PC-9 (cell line): ENCODE data around the gene ING3. TPM values are rescaled to one million over a fixed set of nuclear protein-coding genes. Genes with fewer than 3 reads are reported as not detected.

ENCODE experiments used
- BruUV-seq: library from RNA; stranded (reverse); fragments of 400-500 nt; replicated peaks from 2 replicates; lab custom pipeline; 2021; lab: Mats Ljungman, UMichigan
- CTCF ChIA-PET: fragments of 300-600 bp; sonication (Branson Sonifier 250); formaldehyde crosslinking; loops from one replicate; lab custom pipeline; 2022; ENCODE audit warnings: antibody characterized with exemption; lab: Charles Lee
- POLR2A ChIA-PET: fragments of 300-600 bp; sonication (Branson Sonifier 250); formaldehyde crosslinking; loops from one replicate; lab custom pipeline; 2022; ENCODE audit warnings: antibody characterized with exemption; ENCODE audit not compliant: unreplicated experiment; lab: Charles Lee
- DNase-seq, 2 experiments: peaks; one replicate each; pipeline versions ENCODE4 v3.0.0 to v3.0.0-alpha.2; 2015 to 2022; ENCODE audit warnings: mixed read lengths in 1 of 2
- H2AFZ ChIP-seq: fragments of 200-600 bp; sonication (generic); 2 replicates; pipeline ENCODE4 v1.8.1; 2017; ENCODE audit warnings: antibody characterized with exemption
- H3F3A ChIP-seq: fragments of 200-600 bp; sonication (generic); 2 replicates; pipeline ENCODE4 v1.8.1; 2017; ENCODE audit warnings: antibody characterized with exemption, mild to moderate bottlenecking, low read depth; ENCODE audit not compliant: insufficient read depth
- H3K27ac ChIP-seq: fragments of 200-600 bp; sonication (generic); 2 replicates; pipeline ENCODE4 v1.6.1; 2016; ENCODE audit warnings: mixed run types
- H3K27me3 ChIP-seq: fragments of 200-600 bp; sonication (generic); 2 replicates; pipeline ENCODE4 v1.6.1; 2016; ENCODE audit warnings: low read depth, mixed run types; ENCODE audit not compliant: insufficient read depth
- H3K36me3 ChIP-seq: fragments of 200-600 bp; sonication (generic); 2 replicates; pipeline ENCODE4 v1.6.1; 2016; ENCODE audit warnings: low read depth, mixed run types
- H3K4me1 ChIP-seq: fragments of 200-600 bp; sonication (generic); replicated peaks from 2 replicates; pipeline ENCODE4 v1.6.1; 2016; ENCODE audit warnings: mixed run types; ENCODE audit not compliant: insufficient read depth
- H3K4me2 ChIP-seq: fragments of 200-600 bp; sonication (generic); 2 replicates; pipeline ENCODE4 v1.6.1; 2017; ENCODE audit warnings: mixed run types
- H3K4me3 ChIP-seq: fragments of 200-600 bp; sonication (generic); 2 replicates; pipeline ENCODE4 v1.6.1; 2016; ENCODE audit warnings: mixed run types
- H3K79me2 ChIP-seq: fragments of 200-600 bp; sonication (generic); 2 replicates; pipeline ENCODE4 v1.6.1; 2017; ENCODE audit warnings: low read depth, mixed run types
- H3K9me2 ChIP-seq: fragments of 200-600 bp; sonication (generic); 2 replicates; pipeline ENCODE4 v1.8.1; 2017; ENCODE audit warnings: mild to moderate bottlenecking; ENCODE audit not compliant: insufficient read depth
- H3K9me3 ChIP-seq: fragments of 200-600 bp; sonication (generic); 2 replicates; pipeline ENCODE4 v1.8.1; 2016; ENCODE audit warnings: low read depth; ENCODE audit not compliant: insufficient read depth
- H4K20me1 ChIP-seq: fragments of 200-600 bp; sonication (generic); 2 replicates; pipeline ENCODE4 v1.8.1; 2017; ENCODE audit not compliant: insufficient read depth
- EZH2 ChIP-seq: fragments of 200-600 bp; sonication (generic); IDR thresholded peaks from 2 replicates; pipeline ENCODE4 v1.8.0; 2017; ENCODE audit warnings: antibody characterized with exemption, low read depth
- intact Hi-C: fragments of 100-400 bp; cut with micrococcal nuclease; formaldehyde crosslinking; loops from one replicate; pipeline ENCODE4 v1.10.0; 2022; ENCODE audit not compliant: unreplicated experiment
- total RNA-seq: library from RNA; stranded (reverse); gene quantifications from 2 replicates; pipeline ENCODE4 v1.2.3, GENCODE V29; 2021
- TF ChIP-seq, protein P1 (sequence below): fragments of 200-600 bp; sonication (generic); conservative IDR thresholded peaks from 2 replicates; pipeline ENCODE4 v1.6.1; 2017; ENCODE audit warnings: mixed run types, antibody characterized with exemption, mild to moderate bottlenecking, moderate library complexity

The ING3 gene
- total RNA-seq, 1 experiment from 2014 or later: 16.4 TPM

DNA sequence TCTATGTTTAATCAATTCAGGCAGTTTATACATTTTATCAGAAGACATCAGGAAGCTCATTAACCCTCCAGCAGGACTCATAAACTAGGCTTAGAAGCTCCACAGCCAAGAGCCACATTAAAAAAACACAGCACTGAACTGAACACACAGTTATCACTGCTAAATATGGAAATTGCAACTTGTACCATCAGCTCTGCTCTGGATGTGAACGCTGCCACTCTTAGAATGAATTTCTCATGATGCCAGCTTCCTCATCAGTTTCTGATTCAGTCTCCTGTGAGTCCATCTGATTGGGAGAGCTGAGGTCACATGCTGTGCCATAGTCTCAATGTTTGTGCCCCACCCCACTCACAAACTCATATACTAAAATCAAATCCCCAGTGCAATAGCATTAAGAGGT is 17.1 kb upstream of the ING3 start:
- BruUV-seq: no TSS peak
- no peaks in the 10 kb centered on the region for H3K4me1 ChIP-seq
- intact Hi-C loops: no loop called here
- no peak overlapping the region for H3K4me3 ChIP-seq
- H3K36me3 ChIP-seq: no peaks in the 10 kb centered on the region
- H3K79me2 ChIP-seq: no peaks in the 10 kb centered on the region
- no peak overlapping the region for H2AFZ ChIP-seq
- no peaks in the 10 kb centered on the region; the same call in 1 of the 2 replicates for H3K9me2 ChIP-seq
- no peak for DNase-seq
- ChIA-PET POLR2A (no interaction called here), CTCF (no interaction called here)
- no peak overlapping the region for H3K4me2 ChIP-seq
- no peak overlapping the region for H3K27ac ChIP-seq
- H3F3A ChIP-seq: no peaks in the 10 kb centered on the region
- no peaks in the 10 kb centered on the region for H3K27me3 ChIP-seq
- H4K20me1 ChIP-seq: no peaks in the 10 kb centered on the region
- TF ChIP-seq EZH2: no peak
- no peaks in the 10 kb centered on the region for H3K9me3 ChIP-seq

DNA sequence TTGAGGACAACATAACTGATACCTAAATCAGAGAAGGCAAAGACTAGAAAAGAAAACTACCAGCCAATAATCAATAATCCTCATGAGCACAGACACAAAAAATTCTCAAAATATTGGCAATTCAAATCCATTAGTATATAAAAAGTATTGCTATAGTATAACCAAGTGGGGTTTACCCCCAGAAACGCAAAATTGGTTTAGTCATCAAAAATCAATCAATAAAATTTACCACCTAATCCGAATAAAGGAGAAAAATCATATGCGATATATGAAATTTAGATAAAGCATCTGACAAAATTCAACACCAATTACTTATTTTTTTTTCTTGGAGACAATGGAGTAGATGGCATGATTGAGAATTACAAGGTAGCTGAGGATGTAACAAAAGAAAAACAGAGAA is 11.2 kb upstream of the ING3 start:
- Histone ChIP-seq H3K4me2 (no peak overlapping the region), H3K9me2 (no peaks in the 10 kb centered on the region; the same call in 1 of the 2 replicates), H4K20me1 (no peaks in the 10 kb centered on the region), H3F3A (no peaks in the 10 kb centered on the region), H3K27me3 (no peaks in the 10 kb centered on the region), H3K79me2 (no peaks in the 10 kb centered on the region), H3K27ac (no peak overlapping the region), H2AFZ (no peak overlapping the region), H3K9me3 (no peaks in the 10 kb centered on the region), H3K4me3 (no peak overlapping the region), H3K36me3 (no peaks in the 10 kb centered on the region), H3K4me1 (no peaks in the 10 kb centered on the region)
- intact Hi-C loops: no loop called here
- DNase-seq: no peak
- BruUV-seq: no TSS peak
- CTCF ChIA-PET: no interaction called here
- POLR2A ChIA-PET: no interaction called here
- TF ChIP-seq EZH2: no peak
- TF ChIP-seq, protein P1, sequence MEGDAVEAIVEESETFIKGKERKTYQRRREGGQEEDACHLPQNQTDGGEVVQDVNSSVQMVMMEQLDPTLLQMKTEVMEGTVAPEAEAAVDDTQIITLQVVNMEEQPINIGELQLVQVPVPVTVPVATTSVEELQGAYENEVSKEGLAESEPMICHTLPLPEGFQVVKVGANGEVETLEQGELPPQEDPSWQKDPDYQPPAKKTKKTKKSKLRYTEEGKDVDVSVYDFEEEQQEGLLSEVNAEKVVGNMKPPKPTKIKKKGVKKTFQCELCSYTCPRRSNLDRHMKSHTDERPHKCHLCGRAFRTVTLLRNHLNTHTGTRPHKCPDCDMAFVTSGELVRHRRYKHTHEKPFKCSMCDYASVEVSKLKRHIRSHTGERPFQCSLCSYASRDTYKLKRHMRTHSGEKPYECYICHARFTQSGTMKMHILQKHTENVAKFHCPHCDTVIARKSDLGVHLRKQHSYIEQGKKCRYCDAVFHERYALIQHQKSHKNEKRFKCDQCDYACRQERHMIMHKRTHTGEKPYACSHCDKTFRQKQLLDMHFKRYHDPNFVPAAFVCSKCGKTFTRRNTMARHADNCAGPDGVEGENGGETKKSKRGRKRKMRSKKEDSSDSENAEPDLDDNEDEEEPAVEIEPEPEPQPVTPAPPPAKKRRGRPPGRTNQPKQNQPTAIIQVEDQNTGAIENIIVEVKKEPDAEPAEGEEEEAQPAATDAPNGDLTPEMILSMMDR: no peak

DNA sequence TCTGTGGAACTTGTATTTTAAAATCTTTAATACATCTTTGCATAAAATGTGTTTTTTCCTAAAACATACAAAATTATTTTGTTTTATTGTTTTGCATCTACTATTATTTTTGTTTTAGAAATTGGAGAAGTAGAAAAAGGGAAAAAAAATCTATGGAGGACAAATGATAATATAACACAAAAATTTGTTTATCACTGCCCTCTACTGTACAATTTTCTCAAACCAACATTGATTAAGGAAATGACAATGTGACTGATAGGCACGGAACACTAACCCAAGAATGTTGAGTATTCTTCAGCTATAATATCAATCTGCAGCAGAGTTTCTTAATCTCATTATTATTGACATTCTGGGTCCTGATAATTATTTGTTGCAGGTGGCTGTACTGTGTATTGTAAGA is 9.5 kb upstream of the ING3 start:
- H3F3A ChIP-seq: no peaks in the 10 kb centered on the region
- no peak for DNase-seq
- no peaks in the 10 kb centered on the region; the same call in 1 of the 2 replicates for H3K9me2 ChIP-seq
- no peaks in the 10 kb centered on the region for H3K36me3 ChIP-seq
- H4K20me1 ChIP-seq: no peaks in the 10 kb centered on the region
- no peak overlapping the region for H3K4me3 ChIP-seq
- no TSS peak for BruUV-seq
- intact Hi-C loops: loop anchor here (1.0 to 5.0 kb wide), 2 partner anchors 135 to 149 kb away; no protein-coding TSS in a partner anchor
- no peak overlapping the region for H2AFZ ChIP-seq
- H3K9me3 ChIP-seq: no peaks in the 10 kb centered on the region
- no peaks in the 10 kb centered on the region for H3K4me1 ChIP-seq
- H3K27ac ChIP-seq: no peak overlapping the region
- ChIA-PET POLR2A (no interaction called here), CTCF (interaction anchor here (1.0 to 1.1 kb wide), 2 partner anchors 134 to 1054 kb away, joined by 3 to 4 read pairs; no protein-coding TSS in a partner anchor)
- H3K4me2 ChIP-seq: no peak overlapping the region
- TF ChIP-seq, protein P1: peak; percentile 55
- TF ChIP-seq EZH2: no peak
- H3K79me2 ChIP-seq: no peaks in the 10 kb centered on the region
- H3K27me3 ChIP-seq: no peaks in the 10 kb centered on the region

- no TSS peak for BruUV-seq
- H4K20me1 ChIP-seq: no peaks in the 10 kb centered on the region
- TF ChIP-seq EZH2: no peak
- TF ChIP-seq, protein P1: no peak
Measured at GRCh38 chr7:120941856-120942255, 8.7 kb upstream of the ING3 start.

More at GRCh38 chr7:120941856-120942255, 8.7 kb upstream of the ING3 start:
- Histone ChIP-seq H3K79me2 (no peaks in the 10 kb centered on the region), H3K27ac (no peak overlapping the region), H3K9me3 (no peaks in the 10 kb centered on the region), H3K4me3 (no peak overlapping the region), H3K4me2 (no peak overlapping the region), H3K27me3 (no peaks in the 10 kb centered on the region), H3K36me3 (no peaks in the 10 kb centered on the region), H2AFZ (no peak overlapping the region), H3K9me2 (no peaks in the 10 kb centered on the region; the same call in 1 of the 2 replicates), H3F3A (no peaks in the 10 kb centered on the region), H3K4me1 (no peaks in the 10 kb centered on the region)
- no peak for DNase-seq
- ChIA-PET CTCF (interaction anchor here (1.0 to 1.1 kb wide), 2 partner anchors 135 to 1053 kb away, joined by 3 to 4 read pairs; no protein-coding TSS in a partner anchor), POLR2A (no interaction called here)
- intact Hi-C loops: loop anchor here (1.0 to 5.0 kb wide), 3 partner anchors 136 to 209 kb away; no protein-coding TSS in a partner anchor
